ENCODE measurements around the gene HMCN1. TPM values are rescaled to one million over a fixed set of nuclear protein-coding genes. Genes with fewer than 3 reads are reported as not detected.

The HMCN1 gene
- total RNA-seq, 4 donors from 2014 or later: 53.0 to 87.9 (median 76.8) TPM

DNA sequence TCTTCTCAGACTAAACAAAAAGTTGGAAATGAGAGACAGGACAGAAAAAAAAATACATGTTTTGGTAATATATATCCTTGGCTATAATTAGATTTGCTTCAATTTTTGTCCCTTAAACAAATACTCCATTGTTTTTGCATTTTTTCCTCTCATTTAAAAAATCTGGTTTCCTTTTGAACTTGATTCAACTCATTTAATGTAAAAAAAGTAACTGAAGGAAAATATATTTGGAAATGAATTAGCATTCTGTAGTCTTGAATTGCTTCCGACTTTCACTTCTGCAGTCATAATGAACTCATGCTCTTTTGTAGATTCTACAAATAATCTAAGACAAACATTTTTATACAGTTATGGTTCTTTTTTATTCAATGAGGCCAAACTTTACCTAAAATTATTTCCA is 309.1 kb downstream of the HMCN1 start:
- intact Hi-C loops (cut with DNase I): no loop called here
- H3K27me3 ChIP-seq: no peaks in the 10 kb centered on the region
- 65% methylated on average over 1 of the region's 1 CpG for WGBS
- no peak overlapping the region for H3K27ac ChIP-seq (replicated peaks in 1 of 4)
- no peaks in the 10 kb centered on the region for H3K9me3 ChIP-seq
- peaks cover 0 to 16% (median 16%) of the 10 kb centered on the region in 4 donors for H3K4me1 ChIP-seq
- H3K4me3 ChIP-seq: no peak overlapping the region
- peaks cover 0 to 43% (median 8%) of the 10 kb centered on the region in 4 donors for H3K36me3 ChIP-seq
- TF ChIP-seq, protein P1, sequence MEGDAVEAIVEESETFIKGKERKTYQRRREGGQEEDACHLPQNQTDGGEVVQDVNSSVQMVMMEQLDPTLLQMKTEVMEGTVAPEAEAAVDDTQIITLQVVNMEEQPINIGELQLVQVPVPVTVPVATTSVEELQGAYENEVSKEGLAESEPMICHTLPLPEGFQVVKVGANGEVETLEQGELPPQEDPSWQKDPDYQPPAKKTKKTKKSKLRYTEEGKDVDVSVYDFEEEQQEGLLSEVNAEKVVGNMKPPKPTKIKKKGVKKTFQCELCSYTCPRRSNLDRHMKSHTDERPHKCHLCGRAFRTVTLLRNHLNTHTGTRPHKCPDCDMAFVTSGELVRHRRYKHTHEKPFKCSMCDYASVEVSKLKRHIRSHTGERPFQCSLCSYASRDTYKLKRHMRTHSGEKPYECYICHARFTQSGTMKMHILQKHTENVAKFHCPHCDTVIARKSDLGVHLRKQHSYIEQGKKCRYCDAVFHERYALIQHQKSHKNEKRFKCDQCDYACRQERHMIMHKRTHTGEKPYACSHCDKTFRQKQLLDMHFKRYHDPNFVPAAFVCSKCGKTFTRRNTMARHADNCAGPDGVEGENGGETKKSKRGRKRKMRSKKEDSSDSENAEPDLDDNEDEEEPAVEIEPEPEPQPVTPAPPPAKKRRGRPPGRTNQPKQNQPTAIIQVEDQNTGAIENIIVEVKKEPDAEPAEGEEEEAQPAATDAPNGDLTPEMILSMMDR (IDR thresholded peaks at IDR 0.05): no peak
- TF ChIP-seq EP300 (IDR thresholded peaks at IDR 0.05) (no peak), POLR2A (IDR thresholded peaks at IDR 0.05; ENCODE audit: low read depth) (no peak), POLR2AphosphoS5 (IDR thresholded peaks at IDR 0.05) (no peak)
- no peak for DNase-seq (ENCODE audit: extremely low spot score)

DNA sequence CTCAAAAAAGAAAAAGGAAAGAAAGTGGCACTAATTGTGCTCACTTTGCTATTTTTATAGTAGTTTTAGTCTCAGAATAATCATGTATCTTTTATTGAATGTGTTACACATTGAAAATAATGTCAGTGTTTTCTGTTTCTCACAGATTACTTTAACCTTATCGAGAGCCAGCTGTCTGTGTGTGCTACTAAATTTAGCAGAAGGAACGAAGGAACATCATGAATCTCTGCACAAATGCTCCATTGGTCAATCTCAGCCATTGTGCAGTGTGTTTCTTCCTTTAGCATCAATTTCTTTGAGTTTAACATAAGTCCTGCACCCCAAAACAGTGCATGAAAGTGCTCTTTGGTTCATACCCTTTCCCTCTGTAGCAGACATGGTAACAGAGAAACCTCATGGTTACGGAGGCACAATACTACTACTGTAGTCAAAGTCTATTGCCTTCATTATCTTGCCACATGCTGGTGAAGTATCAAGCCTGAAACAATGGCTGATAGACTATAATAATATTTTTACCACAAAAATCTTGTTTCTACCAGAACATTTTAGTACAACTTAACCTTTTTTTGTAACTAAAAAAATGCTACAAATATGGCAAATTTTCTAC is 310.0 kb downstream of the HMCN1 start:
- no peak for TF ChIP-seq EP300 (IDR thresholded peaks at IDR 0.05)
- TF ChIP-seq, protein P1 (IDR thresholded peaks at IDR 0.05): no peak
- no peak for TF ChIP-seq POLR2A (IDR thresholded peaks at IDR 0.05; ENCODE audit: low read depth)
- TF ChIP-seq POLR2AphosphoS5 (IDR thresholded peaks at IDR 0.05): no peak
- Histone ChIP-seq H3K4me1 (peaks cover 0 to 16% (median 16%) of the 10 kb centered on the region in 4 donors), H3K4me3 (no peak overlapping the region), H3K27me3 (no peaks in the 10 kb centered on the region), H3K36me3 (peaks cover 0 to 38% (median 8%) of the 10 kb centered on the region in 4 donors), H3K9me3 (no peaks in the 10 kb centered on the region), H3K27ac (replicated peaks in 1 of 4) (no peak overlapping the region)
- no peak for DNase-seq (ENCODE audit: extremely low spot score)
- intact Hi-C loops (cut with DNase I): no loop called here
- 23% methylated on average over 3 of the region's 3 CpGs for WGBS

DNA sequence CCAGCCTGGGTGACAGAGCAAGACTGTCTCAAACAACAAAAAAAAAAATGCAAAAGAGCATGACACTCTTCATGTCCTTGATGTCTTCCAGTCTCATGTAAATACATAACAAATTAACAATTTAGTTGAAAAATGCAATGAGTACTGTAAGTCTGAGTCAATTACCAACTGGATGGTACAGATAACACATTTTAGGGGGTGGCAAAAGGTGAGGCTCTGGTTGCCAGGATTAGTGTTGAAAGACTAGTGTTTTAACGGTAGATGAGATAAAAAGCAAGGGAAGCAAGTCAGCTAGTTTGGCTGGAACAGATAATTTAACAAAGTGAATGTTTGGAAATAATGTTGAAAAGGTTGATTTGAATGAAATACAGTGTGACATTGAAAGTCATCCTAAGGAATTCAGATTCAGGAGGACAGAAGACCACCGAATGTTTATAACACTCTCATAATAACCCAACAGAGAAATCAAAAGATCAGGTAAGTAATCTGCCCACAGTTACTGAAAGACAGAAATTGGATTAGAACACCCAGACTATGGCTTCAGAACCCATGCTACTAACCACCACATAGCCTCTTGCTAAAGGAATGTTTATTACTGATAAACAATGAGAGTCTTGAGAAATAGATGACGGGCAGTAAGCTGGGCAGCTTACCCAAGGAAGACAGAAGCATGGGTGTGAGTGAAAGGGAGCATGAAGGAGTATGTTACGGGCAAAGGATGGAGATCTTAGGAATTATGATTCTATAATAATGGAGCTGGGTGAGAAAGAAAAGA is 312.4 kb downstream of the HMCN1 start:
- TF ChIP-seq POLR2AphosphoS5 (IDR thresholded peaks at IDR 0.05) (no peak), EP300 (IDR thresholded peaks at IDR 0.05) (no peak), POLR2A (IDR thresholded peaks at IDR 0.05; ENCODE audit: low read depth) (no peak)
- TF ChIP-seq, protein P1 (IDR thresholded peaks at IDR 0.05): no peak
- H3K4me1 ChIP-seq: peaks cover 0 to 16% (median 16%) of the 10 kb centered on the region in 4 donors
- no peak overlapping the region for H3K4me3 ChIP-seq
- intact Hi-C loops (cut with DNase I): no loop called here
- H3K27ac ChIP-seq (replicated peaks in 1 of 4): no peak overlapping the region
- H3K36me3 ChIP-seq: peaks cover 0 to 22% (median 7%) of the 10 kb centered on the region in 4 donors
- 90% methylated on average over 4 of the region's 4 CpGs for WGBS
- no peaks in the 10 kb centered on the region for H3K27me3 ChIP-seq
- no peaks in the 10 kb centered on the region for H3K9me3 ChIP-seq
- no peak for DNase-seq (ENCODE audit: extremely low spot score)

DNA sequence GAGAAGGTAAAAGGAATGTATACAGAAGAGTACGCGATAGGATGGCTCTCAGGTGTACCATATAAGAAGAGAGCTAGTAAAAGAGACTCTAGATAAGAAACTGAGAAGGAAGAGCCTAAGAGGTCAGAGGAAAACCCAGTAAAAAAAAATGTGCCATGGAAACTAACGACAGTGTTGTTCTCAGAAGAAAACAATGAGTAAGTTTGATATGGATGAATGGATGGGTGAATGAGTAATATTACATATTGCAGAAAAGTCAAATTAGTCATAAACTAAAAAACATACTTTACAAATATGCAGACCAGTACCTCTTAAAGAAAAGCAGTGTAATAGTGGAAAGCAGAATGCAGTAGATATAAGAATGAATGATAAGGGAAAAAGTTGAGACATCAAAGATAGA is 316.2 kb downstream of the HMCN1 start:
- 80% methylated on average over 3 of the region's 3 CpGs for WGBS
- DNase-seq (ENCODE audit: extremely low spot score): no peak
- intact Hi-C loops (cut with DNase I): no loop called here

More for the DNA sequence above, 316.2 kb downstream of the HMCN1 start:
- Histone ChIP-seq H3K4me3 (no peak overlapping the region), H3K9me3 (no peaks in the 10 kb centered on the region), H3K36me3 (peaks cover 0 to 25% (median 9%) of the 10 kb centered on the region in 4 donors), H3K4me1 (no peaks in the 10 kb centered on the region), H3K27ac (replicated peaks in 1 of 4) (no peak overlapping the region), H3K27me3 (no peaks in the 10 kb centered on the region)
- TF ChIP-seq POLR2A (IDR thresholded peaks at IDR 0.05; ENCODE audit: low read depth) (no peak), POLR2AphosphoS5 (IDR thresholded peaks at IDR 0.05) (no peak), EP300 (IDR thresholded peaks at IDR 0.05) (no peak)
- TF ChIP-seq, protein P1 (IDR thresholded peaks at IDR 0.05): no peak

All from esophagus muscularis mucosa (tissue), 4 donors.